Neural cell (in vitro differentiated cells): Measurements from ENCODE around the gene BRIP1. TPM values are rescaled to one million over a fixed set of nuclear protein-coding genes. Genes with fewer than 3 reads are reported as not detected.

Source experiments
- H2AFZ ChIP-seq: fragments of 200-600, 300-800 bp; sonication (generic), shearing (Covaris generic); 2 replicates; pipeline ENCODE4 v1.6.0; 2014; ENCODE audit warnings: low read depth, mild to moderate bottlenecking, antibody characterized with exemption, low read length, moderate library complexity
- H3F3A ChIP-seq: fragments of 200-600 bp; shearing (Covaris generic); 2 replicates; pipeline ENCODE4 v1.6.1; 2016; ENCODE audit warnings: mild to moderate bottlenecking, moderate library complexity, mixed read lengths, antibody characterized with exemption, low read length; ENCODE audit not compliant: insufficient read depth, poor library complexity, severe bottlenecking
- H3K27ac ChIP-seq: fragments of 200-600, 300-800 bp; sonication (generic), shearing (Covaris generic); 2 replicates; pipeline ENCODE4 v1.5.1; 2014; ENCODE audit warnings: mild to moderate bottlenecking, low read length, moderate library complexity
- H3K27me3 ChIP-seq: fragments of 300-800, 200-600 bp; sonication (generic), shearing (Covaris generic); 2 replicates; pipeline ENCODE4 v1.6.0; 2014; ENCODE audit warnings: mild to moderate bottlenecking, low read depth, low read length, moderate library complexity; ENCODE audit not compliant: insufficient read depth
- H3K36me3 ChIP-seq: fragments of 300-800, 200-600 bp; sonication (generic), shearing (Covaris generic); 2 replicates; pipeline ENCODE4 v1.5.1; 2014; ENCODE audit warnings: mild to moderate bottlenecking, antibody characterized with exemption, low read length, moderate library complexity; ENCODE audit not compliant: insufficient read depth
- H3K4me2 ChIP-seq: fragments of 300-800, 200-600 bp; sonication (generic), shearing (Covaris generic); 2 replicates; pipeline ENCODE4 v1.6.0; 2014; ENCODE audit warnings: mild to moderate bottlenecking, low read length
- H3K4me3 ChIP-seq: fragments of 300-800, 200-600 bp; sonication (generic), shearing (Covaris generic); 2 replicates; pipeline ENCODE4 v1.5.1; 2014; ENCODE audit warnings: mild to moderate bottlenecking, low read length, moderate library complexity
- H3K79me2 ChIP-seq: fragments of 200-600 bp; shearing (Covaris generic); replicated peaks from 2 replicates; pipeline ENCODE4 v1.6.0; 2014; ENCODE audit warnings: mild to moderate bottlenecking, low read length, moderate library complexity; ENCODE audit not compliant: insufficient read depth
- H3K9ac ChIP-seq: fragments of 300-800, 200-600 bp; sonication (generic), shearing (Covaris generic); 2 replicates; pipeline ENCODE4 v1.6.1; 2016; ENCODE audit warnings: mild to moderate bottlenecking, low read length, mixed read lengths
- H3K9me2 ChIP-seq: fragments of 200-600 bp; shearing (Covaris generic); 2 replicates; pipeline ENCODE4 v1.6.1; 2016; ENCODE audit warnings: mild to moderate bottlenecking, low read length, mixed read lengths; ENCODE audit not compliant: insufficient read depth
- H3K9me3 ChIP-seq: fragments of 200-600, 300-800 bp; sonication (generic), shearing (Covaris generic); 2 replicates; pipeline ENCODE4 v1.6.1; 2016; ENCODE audit warnings: mild to moderate bottlenecking, mixed run types, low read length, moderate library complexity, mixed read lengths
- H4K20me1 ChIP-seq: fragments of 200-600 bp; shearing (Covaris generic); 2 replicates; pipeline ENCODE4 v1.6.1; 2016; ENCODE audit warnings: mild to moderate bottlenecking, mixed run types; ENCODE audit not compliant: insufficient read depth
- EP300 ChIP-seq: fragments of 450-650 bp; conservative IDR thresholded peaks from 2 replicates; pipeline ENCODE4 v1.6.1; 2014; ENCODE audit warnings: antibody characterized with exemption, mild to moderate bottlenecking, moderate library complexity; ENCODE audit not compliant: poor library complexity, severe bottlenecking
- EZH2 ChIP-seq: fragments of 200-600, 300-800 bp; shearing (Covaris generic), sonication (generic); IDR thresholded peaks from 2 replicates; pipeline ENCODE4 v1.6.1; 2014; ENCODE audit warnings: antibody characterized with exemption, low read length, borderline replicate concordance, mild to moderate bottlenecking; ENCODE audit not compliant: insufficient read depth, poor library complexity, severe bottlenecking
- MXI1 ChIP-seq: fragments of 450-650 bp; conservative IDR thresholded peaks from 2 replicates; pipeline ENCODE4 v1.6.1; 2014; ENCODE audit warnings: antibody characterized with exemption, mild to moderate bottlenecking; ENCODE audit not compliant: poor library complexity, severe bottlenecking
- POLR2AphosphoS5 ChIP-seq: IDR thresholded peaks from 2 replicates; pipeline ENCODE4 v1.6.1; 2012
- RAD21 ChIP-seq: fragments of 450-650 bp; conservative IDR thresholded peaks from 2 replicates; pipeline ENCODE4 v1.6.1; 2014; ENCODE audit warnings: antibody characterized with exemption, mild to moderate bottlenecking, moderate library complexity
- REST ChIP-seq: IDR thresholded peaks from 2 replicates; pipeline ENCODE4 v1.6.1; 2012; ENCODE audit warnings: borderline replicate concordance
- SMC3 ChIP-seq: fragments of 450-650 bp; conservative IDR thresholded peaks from 2 replicates; pipeline ENCODE4 v1.6.1; 2014; ENCODE audit warnings: antibody characterized with exemption, mild to moderate bottlenecking, moderate library complexity; ENCODE audit not compliant: poor library complexity
- TAF1 ChIP-seq: IDR thresholded peaks from 2 replicates; pipeline ENCODE4 v1.6.1; 2012; ENCODE audit warnings: low read depth
- polyA plus RNA-seq: library from polyadenylated mRNA; depleted of rRNA; stranded (reverse); fragments of >200 nt; gene quantifications from 2 replicates; pipeline ENCODE4 v1.2.3, GENCODE V29; 2014
- TF ChIP-seq, protein P1 (sequence below): fragments of 450-650 bp; IDR thresholded peaks from 2 replicates; pipeline ENCODE4 v1.5.1; 2014; ENCODE audit warnings: antibody characterized with exemption, mild to moderate bottlenecking, moderate library complexity; ENCODE audit not compliant: poor library complexity, severe bottlenecking

BRIP1 gene
- polyA plus RNA-seq, 1 donor from 2014 or later, result 0.47 TPM

GRCh38 chr17:61733021-61733420 is 130.3 kb downstream of the BRIP1 start:
- H3F3A ChIP-seq, result no peaks in the 10 kb centered on the region
- H3K4me3 ChIP-seq, result no peak overlapping the region
- H3K9me2 ChIP-seq, result no peaks in the 10 kb centered on the region
- H3K9me3 ChIP-seq, result no peaks in the 10 kb centered on the region
- no peaks in the 10 kb centered on the region for H4K20me1 ChIP-seq
- H3K9ac ChIP-seq, result no peak overlapping the region
- H3K27ac ChIP-seq, result no peak overlapping the region
- no peak overlapping the region for H2AFZ ChIP-seq
- no peaks in the 10 kb centered on the region for H3K27me3 ChIP-seq
- no peaks in the 10 kb centered on the region for H3K36me3 ChIP-seq
- no peaks in the 10 kb centered on the region for H3K79me2 ChIP-seq
- H3K4me2 ChIP-seq, result no peak overlapping the region
- TF ChIP-seq POLR2AphosphoS5 (no peak), RAD21 (no peak), MXI1 (no peak), TAF1 (no peak), EP300 (no peak), SMC3 (no peak), EZH2 (no peak), REST (no peak)
- TF ChIP-seq, protein P1, sequence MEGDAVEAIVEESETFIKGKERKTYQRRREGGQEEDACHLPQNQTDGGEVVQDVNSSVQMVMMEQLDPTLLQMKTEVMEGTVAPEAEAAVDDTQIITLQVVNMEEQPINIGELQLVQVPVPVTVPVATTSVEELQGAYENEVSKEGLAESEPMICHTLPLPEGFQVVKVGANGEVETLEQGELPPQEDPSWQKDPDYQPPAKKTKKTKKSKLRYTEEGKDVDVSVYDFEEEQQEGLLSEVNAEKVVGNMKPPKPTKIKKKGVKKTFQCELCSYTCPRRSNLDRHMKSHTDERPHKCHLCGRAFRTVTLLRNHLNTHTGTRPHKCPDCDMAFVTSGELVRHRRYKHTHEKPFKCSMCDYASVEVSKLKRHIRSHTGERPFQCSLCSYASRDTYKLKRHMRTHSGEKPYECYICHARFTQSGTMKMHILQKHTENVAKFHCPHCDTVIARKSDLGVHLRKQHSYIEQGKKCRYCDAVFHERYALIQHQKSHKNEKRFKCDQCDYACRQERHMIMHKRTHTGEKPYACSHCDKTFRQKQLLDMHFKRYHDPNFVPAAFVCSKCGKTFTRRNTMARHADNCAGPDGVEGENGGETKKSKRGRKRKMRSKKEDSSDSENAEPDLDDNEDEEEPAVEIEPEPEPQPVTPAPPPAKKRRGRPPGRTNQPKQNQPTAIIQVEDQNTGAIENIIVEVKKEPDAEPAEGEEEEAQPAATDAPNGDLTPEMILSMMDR, result no peak

GRCh38 chr17:61732169-61732568 is 131.2 kb downstream of the BRIP1 start:
- no peaks in the 10 kb centered on the region for H3F3A ChIP-seq
- H3K79me2 ChIP-seq, result no peaks in the 10 kb centered on the region
- H3K9me2 ChIP-seq, result no peaks in the 10 kb centered on the region
- no peak overlapping the region for H3K4me2 ChIP-seq
- H3K4me3 ChIP-seq, result no peak overlapping the region
- H3K36me3 ChIP-seq, result no peaks in the 10 kb centered on the region
- no peak overlapping the region for H3K9ac ChIP-seq
- TF ChIP-seq TAF1, result no peak
- TF ChIP-seq EP300, result no peak
- no peak for TF ChIP-seq RAD21
- no peak for TF ChIP-seq SMC3
- no peak for TF ChIP-seq MXI1
- TF ChIP-seq REST, result no peak
- no peak for TF ChIP-seq POLR2AphosphoS5
- TF ChIP-seq EZH2, result no peak
- TF ChIP-seq, protein P1, result no peak
- H3K9me3 ChIP-seq, result no peaks in the 10 kb centered on the region
- H3K27ac ChIP-seq, result no peak overlapping the region
- no peaks in the 10 kb centered on the region for H4K20me1 ChIP-seq
- H2AFZ ChIP-seq, result no peak overlapping the region
- no peaks in the 10 kb centered on the region for H3K27me3 ChIP-seq
